Loucy (cell line): ENCODE data around the gene MYH10.

Source experiments
- H2AFZ ChIP-seq: fragments of 200-600 bp; sonication (generic); 2 replicates; pipeline ENCODE4 v1.6.0; 2016; ENCODE audit warnings: antibody characterized with exemption, mild to moderate bottlenecking, low read length, moderate library complexity
- H3F3A ChIP-seq: fragments of 200-600 bp; 2 replicates; pipeline ENCODE4 v1.6.0; 2016; ENCODE audit warnings: antibody characterized with exemption, low read depth, mild to moderate bottlenecking
- H3K27me3 ChIP-seq: fragments of 200-600 bp; sonication (generic); 2 replicates; pipeline ENCODE4 v1.6.1; 2014; ENCODE audit warnings: low read length, mild to moderate bottlenecking; ENCODE audit not compliant: insufficient read depth, poor library complexity, severe bottlenecking
- H3K36me3 ChIP-seq: fragments of 200-600 bp; sonication (generic); 2 replicates; pipeline ENCODE4 v1.6.1; 2016; ENCODE audit warnings: low read length; ENCODE audit not compliant: insufficient read depth
- H3K4me1 ChIP-seq: fragments of 200-600 bp; sonication (generic); 2 replicates; pipeline ENCODE4 v1.5.1; 2014; ENCODE audit warnings: low read length, mild to moderate bottlenecking; ENCODE audit not compliant: insufficient read depth, poor library complexity, severe bottlenecking
- H3K4me2 ChIP-seq: fragments of 200-600 bp; sonication (generic); 2 replicates; pipeline ENCODE4 v1.6.0; 2014; ENCODE audit warnings: antibody characterized with exemption, low read length, low read depth, mild to moderate bottlenecking; ENCODE audit not compliant: poor library complexity, severe bottlenecking
- H3K4me3 ChIP-seq: fragments of 200-600 bp; sonication (generic); 2 replicates; pipeline ENCODE4 v1.5.1; 2014; ENCODE audit warnings: low read length, mild to moderate bottlenecking, mixed read lengths; ENCODE audit not compliant: poor library complexity, severe bottlenecking
- H3K79me2 ChIP-seq: fragments of 200-600 bp; sonication (generic); 2 replicates; pipeline ENCODE4 v1.6.1; 2014; ENCODE audit warnings: low read length; ENCODE audit not compliant: insufficient read depth
- H3K9ac ChIP-seq: fragments of 200-600 bp; sonication (generic); 2 replicates; pipeline ENCODE4 v1.6.0; 2014; ENCODE audit warnings: mild to moderate bottlenecking, low read depth, low read length, moderate library complexity; ENCODE audit not compliant: poor library complexity, severe bottlenecking
- H3K9me2 ChIP-seq: fragments of 200-600 bp; sonication (generic); replicated peaks from 2 replicates; pipeline ENCODE4 v1.6.1; 2016; ENCODE audit warnings: low read depth, low read length, mixed read lengths
- H3K9me3 ChIP-seq: fragments of 200-600 bp; sonication (generic); 2 replicates; pipeline ENCODE4 v1.6.1; 2014; ENCODE audit warnings: mild to moderate bottlenecking, antibody characterized with exemption, low read length, low read depth; ENCODE audit not compliant: insufficient read depth
- H4K20me1 ChIP-seq: fragments of 200-600 bp; sonication (generic); 2 replicates; pipeline ENCODE4 v1.6.0; 2014; ENCODE audit warnings: antibody characterized with exemption, low read length, mild to moderate bottlenecking; ENCODE audit not compliant: insufficient read depth, poor library complexity, severe bottlenecking
- CTCF ChIP-seq: fragments of 200-600 bp; sonication (generic); conservative IDR thresholded peaks from 2 replicates; pipeline ENCODE4 v1.5.1; 2014; ENCODE audit warnings: mild to moderate bottlenecking, antibody characterized with exemption, low read length
- EZH2phosphoT487 ChIP-seq: fragments of 200-600 bp; IDR thresholded peaks from 2 replicates; pipeline ENCODE4 v1.6.1; 2018; ENCODE audit warnings: antibody characterized with exemption, mild to moderate bottlenecking, moderate library complexity, borderline replicate concordance

Gene MYH10

GRCh38 chr17:8610558-8610957 is 20.0 kb downstream of the MYH10 start:
- no peak overlapping the region for H3K4me3 ChIP-seq
- H3K9ac ChIP-seq: no peak overlapping the region
- H3K4me2 ChIP-seq: no peak overlapping the region
- H4K20me1 ChIP-seq: peaks cover 59% of the 10 kb centered on the region
- no peaks in the 10 kb centered on the region for H3K9me3 ChIP-seq
- no peaks in the 10 kb centered on the region for H3K9me2 ChIP-seq
- H3F3A ChIP-seq: 0 out of 2 replicates have a peak, but pooled peaks cover 2% of the 10 kb centered on the region
- H3K4me1 ChIP-seq: peaks cover 15% of the 10 kb centered on the region
- peaks cover 96% of the 10 kb centered on the region for H3K79me2 ChIP-seq
- H3K27me3 ChIP-seq: no peaks in the 10 kb centered on the region
- H2AFZ ChIP-seq: no peak overlapping the region
- H3K36me3 ChIP-seq: no peaks in the 10 kb centered on the region; the same call in 1 of the 2 replicates
- TF ChIP-seq CTCF (no peak), EZH2phosphoT487 (no peak)

GRCh38 chr17:8609910-8610309 is 20.6 kb downstream of the MYH10 start:
- H3K9me2 ChIP-seq: no peaks in the 10 kb centered on the region
- no peaks in the 10 kb centered on the region for H3K27me3 ChIP-seq
- no peak overlapping the region for H3K4me2 ChIP-seq
- no peak overlapping the region for H3K4me3 ChIP-seq
- TF ChIP-seq EZH2phosphoT487: no peak
- no peak for TF ChIP-seq CTCF
- H3K36me3 ChIP-seq: no peaks in the 10 kb centered on the region; the same call in 1 of the 2 replicates
- no peak overlapping the region for H3K9ac ChIP-seq
- H4K20me1 ChIP-seq: peaks cover 52% of the 10 kb centered on the region
- H3K9me3 ChIP-seq: no peaks in the 10 kb centered on the region
- H3F3A ChIP-seq: 0 out of 2 replicates have a peak, but pooled peaks cover 2% of the 10 kb centered on the region
- no peak overlapping the region for H2AFZ ChIP-seq
- peaks cover 13% of the 10 kb centered on the region for H3K4me1 ChIP-seq
- peaks cover 96% of the 10 kb centered on the region for H3K79me2 ChIP-seq

- Histone ChIP-seq H3K79me2 (peaks cover 85% of the 10 kb centered on the region), H4K20me1 (peaks cover 41% of the 10 kb centered on the region), H3K9me2 (no peaks in the 10 kb centered on the region), H2AFZ (no peak overlapping the region), H3F3A (no peaks in the 10 kb centered on the region), H3K9ac (no peak overlapping the region), H3K27me3 (no peaks in the 10 kb centered on the region), H3K4me3 (no peak overlapping the region), H3K9me3 (no peaks in the 10 kb centered on the region), H3K4me2 (no peak overlapping the region), H3K36me3 (peaks cover 14% of the 10 kb centered on the region; the same call in 1 of the 2 replicates), H3K4me1 (peaks cover 6% of the 10 kb centered on the region)
- TF ChIP-seq CTCF: no peak
- TF ChIP-seq EZH2phosphoT487: no peak
Observed at GRCh38 chr17:8608001-8608400, 22.5 kb downstream of the MYH10 start.
